ENCODE measurements around the gene MLF2. TPM values are rescaled to one million over a fixed set of nuclear protein-coding genes. Genes with fewer than 3 reads are reported as not detected.

MLF2 gene
- total and polyA plus RNA-seq, 2 of the 13 experiments (the other 11 are each of a cell fraction or from before 2014, with no cell fraction given): 88.1 to 167 TPM

DNA sequence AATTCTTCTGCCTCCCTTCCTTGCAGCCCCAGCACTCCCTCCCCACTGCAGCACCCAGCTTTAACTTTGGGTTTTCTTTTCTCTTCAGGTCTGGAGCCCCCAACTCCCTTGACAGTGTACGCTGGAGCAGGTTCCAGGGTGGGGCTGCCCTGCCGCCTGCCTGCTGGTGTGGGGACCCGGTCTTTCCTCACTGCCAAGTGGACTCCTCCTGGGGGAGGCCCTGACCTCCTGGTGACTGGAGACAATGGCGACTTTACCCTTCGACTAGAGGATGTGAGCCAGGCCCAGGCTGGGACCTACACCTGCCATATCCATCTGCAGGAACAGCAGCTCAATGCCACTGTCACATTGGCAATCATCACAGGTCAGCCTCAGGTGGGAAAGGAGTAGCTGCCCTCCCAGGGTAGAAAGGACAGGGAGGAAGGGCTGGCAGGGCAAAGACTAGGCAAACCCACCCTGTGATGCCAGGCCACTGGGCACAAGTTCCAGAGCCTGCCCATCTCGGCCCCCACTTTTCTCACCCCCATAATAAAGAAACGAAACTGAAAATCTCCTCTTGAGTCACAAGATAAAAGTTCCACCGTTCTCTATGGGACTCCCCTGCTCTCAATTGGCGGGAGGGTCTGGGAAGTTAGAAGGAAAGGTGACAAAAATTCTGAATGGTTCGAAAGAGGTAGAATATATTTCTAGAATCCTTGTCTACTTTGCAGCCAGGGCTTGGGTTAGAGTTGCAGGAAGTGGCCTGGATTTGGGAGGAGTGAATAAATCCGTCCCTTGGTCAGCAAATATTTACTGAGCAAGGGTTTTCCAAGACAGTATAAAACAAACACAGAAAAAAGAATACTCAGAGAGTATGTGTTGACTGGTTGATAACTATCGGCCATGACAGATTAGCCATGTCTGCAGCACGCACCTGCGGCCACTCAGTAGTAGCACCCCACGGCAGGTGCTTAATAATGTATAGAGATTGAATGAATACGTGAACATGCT, 22.5 kb upstream of the MLF2 start (continued):
- TF ChIP-seq ELK4 (CRISPR knock-in tag; IDR thresholded peaks at IDR 0.05; ENCODE audit: borderline replicate concordance): no peak
- TF ChIP-seq ZNF816 (CRISPR knock-in tag; IDR thresholded peaks at IDR 0.05; ENCODE audit: borderline replicate concordance): no peak; the same call in 1 of the 2 replicates
- no peak for TF ChIP-seq KLF15 (CRISPR knock-in tag; IDR thresholded peaks at IDR 0.05; ENCODE audit: borderline replicate concordance)
- TF ChIP-seq PHF21A (CRISPR knock-in tag; IDR thresholded peaks at IDR 0.05): peak; percentile 84
- TF ChIP-seq SOX6 (IDR thresholded peaks at IDR 0.05): no peak
- peak; percentile 76 for TF ChIP-seq SOX6 (CRISPR knock-in tag; IDR thresholded peaks at IDR 0.05)
- TF ChIP-seq HOXA5 (CRISPR knock-in tag; IDR thresholded peaks at IDR 0.05): peak; percentile 53; the same call in 1 of the 2 replicates
- TF ChIP-seq, protein P1, sequence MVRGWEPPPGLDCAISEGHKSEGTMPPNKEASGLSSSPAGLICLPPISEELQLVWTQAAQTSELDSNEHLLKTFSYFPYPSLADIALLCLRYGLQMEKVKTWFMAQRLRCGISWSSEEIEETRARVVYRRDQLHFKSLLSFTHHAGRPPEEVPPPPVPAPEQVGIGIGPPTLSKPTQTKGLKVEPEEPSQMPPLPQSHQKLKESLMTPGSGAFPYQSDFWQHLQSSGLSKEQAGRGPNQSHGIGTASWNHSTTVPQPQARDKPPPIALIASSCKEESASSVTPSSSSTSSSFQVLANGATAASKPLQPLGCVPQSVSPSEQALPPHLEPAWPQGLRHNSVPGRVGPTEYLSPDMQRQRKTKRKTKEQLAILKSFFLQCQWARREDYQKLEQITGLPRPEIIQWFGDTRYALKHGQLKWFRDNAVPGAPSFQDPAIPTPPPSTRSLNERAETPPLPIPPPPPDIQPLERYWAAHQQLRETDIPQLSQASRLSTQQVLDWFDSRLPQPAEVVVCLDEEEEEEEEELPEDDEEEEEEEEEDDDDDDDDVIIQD (CRISPR knock-in tag; IDR thresholded peaks at IDR 0.05; ENCODE audit: low read depth): peak; percentile 49; the same call in 1 of the 2 replicates
- TF ChIP-seq HNF4A (CRISPR knock-in tag; IDR thresholded peaks at IDR 0.05): peak; percentile 77
- no peak for TF ChIP-seq TGIF2 (CRISPR knock-in tag; IDR thresholded peaks at IDR 0.05)
- TF ChIP-seq ZNF746 (CRISPR knock-in tag; IDR thresholded peaks at IDR 0.05): peak; percentile 54; the same call in 1 of the 2 replicates
- no peak for TF ChIP-seq CSRNP2 (CRISPR knock-in tag; conservative IDR thresholded peaks at IDR 0.05; ENCODE audit: low read depth)
- TF ChIP-seq, protein P2, sequence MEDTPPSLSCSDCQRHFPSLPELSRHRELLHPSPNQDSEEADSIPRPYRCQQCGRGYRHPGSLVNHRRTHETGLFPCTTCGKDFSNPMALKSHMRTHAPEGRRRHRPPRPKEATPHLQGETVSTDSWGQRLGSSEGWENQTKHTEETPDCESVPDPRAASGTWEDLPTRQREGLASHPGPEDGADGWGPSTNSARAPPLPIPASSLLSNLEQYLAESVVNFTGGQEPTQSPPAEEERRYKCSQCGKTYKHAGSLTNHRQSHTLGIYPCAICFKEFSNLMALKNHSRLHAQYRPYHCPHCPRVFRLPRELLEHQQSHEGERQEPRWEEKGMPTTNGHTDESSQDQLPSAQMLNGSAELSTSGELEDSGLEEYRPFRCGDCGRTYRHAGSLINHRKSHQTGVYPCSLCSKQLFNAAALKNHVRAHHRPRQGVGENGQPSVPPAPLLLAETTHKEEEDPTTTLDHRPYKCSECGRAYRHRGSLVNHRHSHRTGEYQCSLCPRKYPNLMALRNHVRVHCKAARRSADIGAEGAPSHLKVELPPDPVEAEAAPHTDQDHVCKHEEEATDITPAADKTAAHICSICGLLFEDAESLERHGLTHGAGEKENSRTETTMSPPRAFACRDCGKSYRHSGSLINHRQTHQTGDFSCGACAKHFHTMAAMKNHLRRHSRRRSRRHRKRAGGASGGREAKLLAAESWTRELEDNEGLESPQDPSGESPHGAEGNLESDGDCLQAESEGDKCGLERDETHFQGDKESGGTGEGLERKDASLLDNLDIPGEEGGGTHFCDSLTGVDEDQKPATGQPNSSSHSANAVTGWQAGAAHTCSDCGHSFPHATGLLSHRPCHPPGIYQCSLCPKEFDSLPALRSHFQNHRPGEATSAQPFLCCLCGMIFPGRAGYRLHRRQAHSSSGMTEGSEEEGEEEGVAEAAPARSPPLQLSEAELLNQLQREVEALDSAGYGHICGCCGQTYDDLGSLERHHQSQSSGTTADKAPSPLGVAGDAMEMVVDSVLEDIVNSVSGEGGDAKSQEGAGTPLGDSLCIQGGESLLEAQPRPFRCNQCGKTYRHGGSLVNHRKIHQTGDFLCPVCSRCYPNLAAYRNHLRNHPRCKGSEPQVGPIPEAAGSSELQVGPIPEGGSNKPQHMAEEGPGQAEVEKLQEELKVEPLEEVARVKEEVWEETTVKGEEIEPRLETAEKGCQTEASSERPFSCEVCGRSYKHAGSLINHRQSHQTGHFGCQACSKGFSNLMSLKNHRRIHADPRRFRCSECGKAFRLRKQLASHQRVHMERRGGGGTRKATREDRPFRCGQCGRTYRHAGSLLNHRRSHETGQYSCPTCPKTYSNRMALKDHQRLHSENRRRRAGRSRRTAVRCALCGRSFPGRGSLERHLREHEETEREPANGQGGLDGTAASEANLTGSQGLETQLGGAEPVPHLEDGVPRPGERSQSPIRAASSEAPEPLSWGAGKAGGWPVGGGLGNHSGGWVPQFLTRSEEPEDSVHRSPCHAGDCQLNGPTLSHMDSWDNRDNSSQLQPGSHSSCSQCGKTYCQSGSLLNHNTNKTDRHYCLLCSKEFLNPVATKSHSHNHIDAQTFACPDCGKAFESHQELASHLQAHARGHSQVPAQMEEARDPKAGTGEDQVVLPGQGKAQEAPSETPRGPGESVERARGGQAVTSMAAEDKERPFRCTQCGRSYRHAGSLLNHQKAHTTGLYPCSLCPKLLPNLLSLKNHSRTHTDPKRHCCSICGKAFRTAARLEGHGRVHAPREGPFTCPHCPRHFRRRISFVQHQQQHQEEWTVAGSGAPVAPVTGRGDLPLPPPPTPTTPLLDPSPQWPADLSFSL (CRISPR knock-in tag; IDR thresholded peaks at IDR 0.05): no peak
- TF ChIP-seq ZEB1 (IDR thresholded peaks at IDR 0.05; ENCODE audit: insufficient replicate concordance, low read depth): peak; percentile 58
- peak; percentile 69; the same call in 1 of the 2 replicates for TF ChIP-seq ZNF263 (CRISPR knock-in tag; IDR thresholded peaks at IDR 0.05)
- TF ChIP-seq ZFP82 (CRISPR knock-in tag; IDR thresholded peaks at IDR 0.05; ENCODE audit: borderline replicate concordance): no peak
